A549 (cell line): ENCODE data around the gene CD82. TPM values are rescaled to one million over a fixed set of nuclear protein-coding genes. Genes with fewer than 3 reads are reported as not detected.

ENCODE experiments used
- ATAC-seq, 2 experiments: fragments of 200-7000 bp in 1 of 2; fragments of >200 bp in 1 of 2; cut with Nextera tagmentation in 1 of 2; cut with Tn5 transposase in 1 of 2; 3 replicates each; pipeline versions ENCODE4 v1.8.0 to v1.9.1; 2018 to 2020; ENCODE audit warnings: mild to moderate bottlenecking in 1 of 2, moderate library complexity in 1 of 2
- CTCF ChIA-PET: fragments of 300-600 bp; sonication (Branson Sonifier 250); formaldehyde crosslinking; extraction: SDS; loops from one replicate; lab custom pipeline; 2021; ENCODE audit warnings: antibody characterized with exemption, inconsistent platforms; lab: Yijun Ruan, JAX
- POLR2A ChIA-PET: fragments of 350-600 bp; formaldehyde crosslinking; extraction: SDS; loops from one replicate; lab custom pipeline; 2021; ENCODE audit warnings: antibody characterized with exemption, inconsistent platforms; lab: Yijun Ruan, JAX
- DNase-seq, 2 experiments: peaks; one replicate each; pipeline versions ENCODE4 v3.0.0 to v3.0.0-alpha.2; 2011 to 2016; ENCODE audit warnings: low read depth in 1 of 2, low spot score in 1 of 2
- FAIRE-seq: peaks from 2 replicates; lab custom pipeline; 2011; peaks lifted over from hg19 to GRCh38; lab: Jason Lieb, UNC
- H3K27ac ChIP-seq, 2 experiments: fragments of >200 bp; sonication (Bioruptor Twin); formaldehyde crosslinking; 3 replicates each; pipeline ENCODE4 v1.5.1; 2016 to 2017
- H3K4me1 ChIP-seq: fragments of >200 bp; sonication (Bioruptor Twin); formaldehyde crosslinking; 3 replicates; pipeline ENCODE4 v1.6.1; 2016
- H3K4me2 ChIP-seq: fragments of >200 bp; sonication (Bioruptor Twin); formaldehyde crosslinking; 3 replicates; pipeline ENCODE4 v1.6.1; 2016
- H3K4me3 ChIP-seq: fragments of >200 bp; sonication (Bioruptor Twin); formaldehyde crosslinking; 3 replicates; pipeline ENCODE4 v1.5.1; 2016
- H3K9me3 ChIP-seq: fragments of >200 bp; sonication (Bioruptor Twin); formaldehyde crosslinking; 3 replicates; pipeline ENCODE4 v1.6.1; 2016
- CTCF ChIP-seq: fragments of >200 bp; sonication (Bioruptor Twin); formaldehyde crosslinking; IDR thresholded peaks from 3 replicates; pipeline ENCODE4 v1.5.1; 2016
- HDAC2 ChIP-seq: fragments of 200-600 bp; sonication (generic); IDR thresholded peaks from 2 replicates; pipeline ENCODE4 v1.6.1; 2016
- HES2 ChIP-seq: fragments of >200 bp; sonication (Bioruptor Twin); formaldehyde crosslinking; IDR thresholded peaks from 2 replicates; pipeline ENCODE4 v1.6.1; 2016
- HOXB13 ChIP-seq: fragments of 250-450 bp; sonication (Bioruptor Pico); IDR thresholded peaks from 2 replicates; pipeline ENCODE4 v1.5.0; 2020; ENCODE audit warnings: low read depth, mild to moderate bottlenecking, moderate library complexity
- MAFK ChIP-seq: fragments of 450-650 bp; IDR thresholded peaks from 2 replicates; pipeline ENCODE4 v1.6.1; 2014; ENCODE audit not compliant: partially characterized antibody
- MAZ ChIP-seq: fragments of 150-350 bp; IDR thresholded peaks from 2 replicates; pipeline ENCODE4 v1.6.1; 2014; ENCODE audit warnings: antibody characterized with exemption, low read depth, low read length, borderline replicate concordance
- MYC ChIP-seq: IDR thresholded peaks from 2 replicates; pipeline ENCODE4 v1.6.1; 2012; ENCODE audit warnings: mild to moderate bottlenecking, inconsistent platforms, low read length, improper control_type of control experiment, borderline replicate concordance
- RAD21 ChIP-seq, 2 experiments: fragments of >200 bp in 1 of 2; sonication (Bioruptor Twin) in 1 of 2; formaldehyde crosslinking in 1 of 2; IDR thresholded peaks in 1 of 2; conservative IDR thresholded peaks in 1 of 2; 2 replicates in 1 of 2; 3 replicates in 1 of 2; pipeline ENCODE4 v1.6.1; 2012 to 2018; ENCODE audit warnings: inconsistent platforms in 1 of 2
- SMC3 ChIP-seq: fragments of >200 bp; sonication (Bioruptor Twin); formaldehyde crosslinking; IDR thresholded peaks from 3 replicates; pipeline ENCODE4 v1.6.1; 2018; ENCODE audit warnings: inconsistent platforms
- ZFP36 ChIP-seq: fragments of 450-650 bp; IDR thresholded peaks from 2 replicates; pipeline ENCODE4 v1.6.1; 2014; ENCODE audit warnings: borderline replicate concordance; ENCODE audit not compliant: partially characterized antibody
- ZSCAN20 ChIP-seq: fragments of 250-450 bp; sonication (Bioruptor Pico); IDR thresholded peaks from 2 replicates; pipeline ENCODE4 v1.8.0; 2022; ENCODE audit warnings: mild to moderate bottlenecking, moderate library complexity
- WGBS: methylation state at CpG from one replicate; pipeline ENCODE4 v1.1.6; 2017; ENCODE audit errors: missing lambda C conversion rate; 5-methylcytosine and 5-hydroxymethylcytosine counted together
- polyA plus RNA-seq, 4 experiments: library from polyadenylated mRNA; depleted of rRNA in 3 of 4; stranded (reverse); fragments of >200 nt; fragmentation: RNase III in 1 of 4; extraction: RNeasy Plus Mini Kit Qiagen cat#74134 plus additional on column Dnase treatment in 1 of 4; gene quantifications; 2 replicates in 3 of 4; 3 replicates in 1 of 4; pipeline ENCODE4 v1.2.3, GENCODE V29; 2011 to 2017
- TF ChIP-seq, protein P1 (sequence below): fragments of 450-650 bp; IDR thresholded peaks from 2 replicates; pipeline ENCODE4 v1.6.1; 2014; ENCODE audit warnings: antibody characterized with exemption

The CD82 gene
- polyA plus RNA-seq, 2 of the 4 experiments (the other 2 are of a cell fraction) = 2.8 to 3.2 TPM

DNA sequence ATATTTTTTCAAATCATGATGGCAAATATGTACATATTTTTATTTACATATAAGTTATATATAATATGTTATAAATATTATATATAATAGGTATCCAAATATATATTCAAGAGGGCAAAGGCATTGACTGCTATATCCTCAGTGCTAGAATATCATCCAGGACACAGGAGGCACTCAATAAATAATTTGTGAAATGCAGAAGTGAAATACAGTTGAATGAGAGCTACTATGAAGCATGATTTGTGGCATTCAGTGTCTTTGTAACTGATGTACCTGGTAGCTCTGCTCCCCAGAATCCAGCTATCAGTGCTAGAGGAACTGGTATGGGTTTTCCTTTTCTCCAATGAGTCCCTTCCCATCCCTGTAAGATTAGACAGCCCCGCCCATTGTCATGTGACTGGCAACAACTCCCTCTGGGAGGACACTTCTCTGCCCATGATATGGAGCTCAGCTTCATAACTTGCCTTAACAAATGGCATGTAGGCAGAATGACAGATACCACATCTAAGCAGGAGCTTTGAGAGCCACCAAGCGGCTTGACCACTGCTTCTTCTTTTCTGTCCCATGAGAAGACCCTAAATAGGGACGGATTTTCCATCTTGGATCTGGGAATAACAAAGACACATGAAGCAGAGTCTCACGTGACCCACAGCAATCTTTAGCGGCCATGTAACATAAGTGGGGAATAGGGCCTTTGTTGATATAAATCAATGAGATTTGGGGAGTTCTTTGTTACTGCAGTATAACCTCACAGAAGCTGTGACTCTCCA lies 10.2 kb upstream of the CD82 start:
- ChIA-PET POLR2A (interaction anchor here (1.1 kb wide), 1 partner anchor 62 kb away, joined by 3 read pairs; no protein-coding TSS in a partner anchor), CTCF (interaction anchor here (0.6 to 27.1 kb wide), 18 partner anchors 10 to 464 kb away, joined by 3 to 865 read pairs (median 5); partner anchors contain the start of gene CD82)
- no peak overlapping the region for H3K4me2 ChIP-seq
- WGBS = 55% methylated on average over 5 of the region's 5 CpGs
- no peak overlapping the region for H3K27ac ChIP-seq
- TF ChIP-seq MYC (no peak), MAZ (no peak), MAFK (no peak), HES2 (no peak), ZSCAN20 (CRISPR knock-in tag) (no peak)
- TF ChIP-seq, all 56 proteins: peak for 0
- no peak for DNase-seq
- no peaks in the 10 kb centered on the region for H3K4me1 ChIP-seq
- no peak for FAIRE-seq
- H3K9me3 ChIP-seq = peaks cover 10% of the 10 kb centered on the region; the same call in 1 of the 3 replicates
- H3K4me3 ChIP-seq = no peak overlapping the region
- ATAC-seq = no peak

DNA sequence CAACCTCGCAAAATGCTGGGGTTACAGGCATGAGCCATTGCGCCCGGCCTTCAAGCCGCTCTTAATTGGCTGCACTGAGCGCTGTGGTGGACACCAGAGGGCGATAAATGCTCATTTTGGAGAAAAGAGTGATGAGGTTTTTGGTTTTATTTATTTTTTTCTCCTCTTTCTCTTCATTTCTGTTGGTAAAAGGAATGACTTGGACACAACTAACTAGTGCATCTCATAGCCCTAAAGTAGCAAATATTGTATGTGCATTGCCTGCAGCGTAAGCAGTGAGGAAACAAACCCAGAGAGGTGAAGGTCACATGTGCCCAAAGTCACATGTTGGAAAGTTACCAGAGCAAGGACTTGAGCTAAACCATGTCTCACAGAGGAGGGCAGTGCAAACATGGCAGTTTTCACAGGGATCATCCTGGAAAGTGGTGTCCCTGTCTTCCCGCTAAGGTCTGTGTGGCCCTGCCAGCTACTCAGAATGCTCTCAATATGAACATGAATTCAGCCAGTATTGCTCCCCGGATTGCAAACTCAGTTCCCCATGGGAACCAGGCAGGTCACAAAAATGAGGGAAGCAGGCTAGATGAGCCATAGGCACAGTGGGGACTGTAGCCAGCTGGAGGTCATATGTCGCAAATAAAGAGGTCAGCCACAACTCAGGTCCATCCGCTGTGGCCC lies 8.6 kb upstream of the CD82 start:
- H3K9me3 ChIP-seq = peaks cover 10% of the 10 kb centered on the region; the same call in 1 of the 3 replicates
- CTCF ChIA-PET = interaction anchor here (0.6 to 27.1 kb wide), 49 partner anchors 9 to 1047 kb away, joined by 3 to 865 read pairs (median 4); partner anchors contain the start of gene CD82
- H3K4me1 ChIP-seq = no peaks in the 10 kb centered on the region
- WGBS = 33% methylated on average over 11 of the region's 11 CpGs
- no peak overlapping the region for H3K4me3 ChIP-seq
- POLR2A ChIA-PET = interaction anchor here (1.3 to 1.4 kb wide), 2 partner anchors 9 to 60 kb away, joined by 4 to 5 read pairs; partner anchors contain the start of gene CD82
- ATAC-seq (peak; percentile 73 to 94; a peak in 4 of 6 replicates), FAIRE-seq (no peak)
- TF ChIP-seq RAD21 (conservative IDR thresholded peaks at IDR 0.05 in 1 of 2, IDR thresholded peaks at IDR 0.05 in 1 of 2) (peak; percentile 91 to 93), CTCF (peak; percentile 83), SMC3 (peak; percentile 98), ZFP36 (no peak)
- TF ChIP-seq, protein P1, sequence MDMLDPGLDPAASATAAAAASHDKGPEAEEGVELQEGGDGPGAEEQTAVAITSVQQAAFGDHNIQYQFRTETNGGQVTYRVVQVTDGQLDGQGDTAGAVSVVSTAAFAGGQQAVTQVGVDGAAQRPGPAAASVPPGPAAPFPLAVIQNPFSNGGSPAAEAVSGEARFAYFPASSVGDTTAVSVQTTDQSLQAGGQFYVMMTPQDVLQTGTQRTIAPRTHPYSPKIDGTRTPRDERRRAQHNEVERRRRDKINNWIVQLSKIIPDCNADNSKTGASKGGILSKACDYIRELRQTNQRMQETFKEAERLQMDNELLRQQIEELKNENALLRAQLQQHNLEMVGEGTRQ = peak; percentile 89
- TF ChIP-seq, all 56 proteins: peak for 4
- DNase-seq = peak in 1 of 2 experiments; percentile 64
- no peak overlapping the region for H3K27ac ChIP-seq
- no peak overlapping the region for H3K4me2 ChIP-seq

DNA sequence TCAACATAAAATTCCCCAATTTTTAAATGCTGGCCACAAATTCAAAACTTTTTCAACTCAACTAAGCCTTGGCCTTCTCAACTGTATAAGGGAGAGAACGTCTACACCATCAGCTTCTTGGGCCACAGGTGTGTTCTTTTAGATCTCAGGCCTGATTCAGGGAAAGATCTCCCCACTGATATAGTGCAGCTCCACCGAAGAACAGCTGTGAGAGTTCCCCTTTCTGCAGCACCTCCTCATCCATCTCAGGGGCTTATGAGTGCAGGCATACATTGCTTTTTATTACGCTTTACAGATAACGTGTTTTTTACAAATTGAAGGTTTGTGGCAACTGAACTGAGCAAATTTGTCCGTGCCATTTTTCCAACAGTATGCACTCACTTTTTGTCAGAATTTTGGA lies 8.0 kb upstream of the CD82 start:
- no peak for ATAC-seq
- no peak overlapping the region for H3K4me3 ChIP-seq
- TF ChIP-seq HDAC2 = no peak
- TF ChIP-seq HOXB13 (CRISPR knock-in tag) = no peak
- TF ChIP-seq HES2 = no peak
- H3K4me1 ChIP-seq = no peaks in the 10 kb centered on the region
- no peak for FAIRE-seq
- no peak overlapping the region for H3K4me2 ChIP-seq
- CTCF ChIA-PET = interaction anchor here (0.6 to 27.1 kb wide), 40 partner anchors 8 to 463 kb away, joined by 3 to 865 read pairs (median 4); partner anchors contain the start of gene CD82
- no peak overlapping the region for H3K27ac ChIP-seq
- WGBS = 78% methylated on average over 5 of the region's 5 CpGs
- POLR2A ChIA-PET = interaction anchor here (1.4 kb wide), 1 partner anchor 60 kb away, joined by 4 read pairs; no protein-coding TSS in a partner anchor
- DNase-seq = no peak
- peaks cover 9% of the 10 kb centered on the region; the same call in 1 of the 3 replicates for H3K9me3 ChIP-seq
